GM18511 (cell line): ENCODE data around the gene ULK4.

Experiments
- ATAC-seq: cut with Tn5 transposase; IDR thresholded peaks from one replicate; pipeline ENCODE4 v1.9.1; 2021; ENCODE audit warnings: mild to moderate bottlenecking, moderate library complexity; ENCODE audit not compliant: unreplicated experiment

ULK4 gene

DNA sequence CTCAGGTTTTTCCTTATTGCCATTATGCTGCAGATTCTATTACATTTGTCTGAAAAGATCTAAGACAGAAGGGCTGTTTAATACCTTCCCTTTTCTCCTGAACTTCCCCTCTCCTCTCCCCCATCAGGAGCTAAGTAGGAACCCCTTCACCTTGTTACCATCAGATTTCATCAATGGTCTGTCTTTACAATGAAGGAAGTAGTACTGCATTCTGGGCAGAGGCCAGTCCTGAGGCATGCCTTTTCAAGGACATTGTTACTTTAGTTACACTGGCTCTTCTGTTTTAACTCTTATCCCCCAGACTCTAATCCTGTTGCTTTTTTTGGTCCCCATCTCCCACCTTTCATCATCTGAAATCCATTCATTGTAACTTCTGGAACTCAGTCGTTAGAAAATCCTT lies 754.5 kb downstream of the ULK4 start:
- no peak for ATAC-seq

DNA sequence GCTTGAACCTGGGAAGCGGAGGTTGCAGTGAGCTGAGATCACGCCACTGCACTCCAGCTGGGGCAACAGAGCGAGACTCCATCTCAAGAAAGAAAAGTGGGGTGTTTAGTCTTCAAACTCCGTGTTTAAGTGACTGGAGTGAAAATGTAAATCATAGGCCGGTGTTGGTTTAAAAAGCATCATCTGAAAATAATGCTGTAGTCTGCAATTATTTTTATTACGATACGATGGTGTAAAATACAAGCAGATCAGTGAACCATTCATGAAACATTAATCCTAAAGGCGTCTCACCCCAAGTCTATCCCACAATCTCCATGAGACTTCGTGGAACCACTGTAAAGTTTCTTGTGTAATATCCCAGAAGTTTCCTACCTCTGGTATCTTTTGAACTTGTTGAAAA lies 756.3 kb downstream of the ULK4 start:
- ATAC-seq, result no peak

GRCh38 chr3:41204369-41204768 lies 757.5 kb downstream of the ULK4 start:
- ATAC-seq, result no peak

DNA sequence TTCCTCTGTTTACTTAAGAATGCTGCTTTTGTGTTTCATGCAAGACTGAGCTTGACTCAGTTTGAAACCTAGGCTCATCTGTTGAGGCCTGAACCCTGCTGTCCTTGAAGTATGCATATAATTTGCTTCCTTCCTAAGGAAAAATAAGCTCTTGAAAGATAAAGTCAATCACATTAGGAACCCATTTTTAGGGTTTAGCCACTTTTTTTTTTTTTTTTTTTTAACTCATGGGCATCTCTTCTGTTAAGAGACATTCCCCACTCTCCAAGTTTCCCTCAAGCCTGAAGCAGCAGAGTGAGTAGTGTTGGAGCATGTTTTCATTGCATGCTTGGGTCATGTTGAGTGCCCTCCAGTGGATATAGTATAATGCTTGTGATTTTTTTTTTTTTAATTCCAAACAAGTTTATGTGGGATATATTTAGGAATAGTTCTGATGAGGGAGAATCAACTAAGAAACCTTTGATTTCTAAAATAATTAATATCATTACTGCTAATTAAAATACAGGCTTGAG lies 759.0 kb downstream of the ULK4 start:
- ATAC-seq, result no peak

DNA sequence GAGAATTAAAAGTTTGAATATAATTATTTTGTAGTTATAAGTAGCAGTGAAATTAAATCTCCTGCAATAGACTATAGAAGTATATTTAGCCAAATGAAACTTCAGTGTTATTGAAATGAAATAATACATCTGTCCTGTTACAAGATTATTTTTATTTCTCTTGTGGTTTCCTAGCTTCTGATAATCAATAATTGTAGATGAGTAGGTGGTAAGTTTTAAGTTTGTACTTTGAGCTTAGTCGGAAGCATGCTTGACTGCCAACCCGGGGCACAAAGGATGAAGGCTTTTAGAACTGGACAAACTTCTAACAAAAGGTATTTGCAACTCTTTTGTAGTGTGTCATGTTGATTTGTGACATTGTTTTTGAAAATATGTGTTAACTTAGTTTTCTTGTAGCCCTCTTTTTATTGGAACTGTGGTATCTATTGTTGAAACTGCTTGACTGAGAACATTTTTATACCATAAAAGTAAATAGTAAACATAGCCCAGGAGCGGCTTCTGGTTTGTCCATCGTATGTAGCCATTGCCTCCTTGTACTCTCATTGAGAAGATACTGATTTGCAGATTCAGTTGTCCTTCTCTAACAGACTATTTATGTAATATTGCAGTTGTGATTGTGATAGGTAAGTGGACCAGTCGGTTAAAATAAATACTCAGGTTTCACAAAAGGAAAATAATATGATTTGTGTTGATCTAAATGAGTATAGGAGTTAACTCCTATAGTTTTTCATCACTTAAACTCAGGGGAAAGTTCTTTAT lies 759.6 kb downstream of the ULK4 start:
- ATAC-seq, result no peak

DNA sequence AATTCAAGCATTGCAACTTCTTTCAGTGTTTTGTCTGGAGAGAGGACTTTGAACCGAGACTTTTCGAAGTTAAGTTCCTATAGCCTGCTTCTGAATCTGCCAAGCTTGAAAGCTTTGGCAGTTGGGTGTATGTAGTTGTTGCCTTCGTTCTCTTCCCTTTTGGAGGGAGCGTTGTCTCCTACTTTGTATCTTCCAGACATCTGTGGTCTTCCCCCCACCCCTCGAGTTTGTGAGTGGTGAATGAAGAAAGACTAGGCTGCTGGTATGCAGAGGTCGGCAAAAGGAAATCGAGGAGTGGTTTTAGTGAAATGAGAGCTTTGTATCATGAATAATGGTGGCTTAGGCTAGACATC lies 761.3 kb downstream of the ULK4 start:
- no peak for ATAC-seq

DNA sequence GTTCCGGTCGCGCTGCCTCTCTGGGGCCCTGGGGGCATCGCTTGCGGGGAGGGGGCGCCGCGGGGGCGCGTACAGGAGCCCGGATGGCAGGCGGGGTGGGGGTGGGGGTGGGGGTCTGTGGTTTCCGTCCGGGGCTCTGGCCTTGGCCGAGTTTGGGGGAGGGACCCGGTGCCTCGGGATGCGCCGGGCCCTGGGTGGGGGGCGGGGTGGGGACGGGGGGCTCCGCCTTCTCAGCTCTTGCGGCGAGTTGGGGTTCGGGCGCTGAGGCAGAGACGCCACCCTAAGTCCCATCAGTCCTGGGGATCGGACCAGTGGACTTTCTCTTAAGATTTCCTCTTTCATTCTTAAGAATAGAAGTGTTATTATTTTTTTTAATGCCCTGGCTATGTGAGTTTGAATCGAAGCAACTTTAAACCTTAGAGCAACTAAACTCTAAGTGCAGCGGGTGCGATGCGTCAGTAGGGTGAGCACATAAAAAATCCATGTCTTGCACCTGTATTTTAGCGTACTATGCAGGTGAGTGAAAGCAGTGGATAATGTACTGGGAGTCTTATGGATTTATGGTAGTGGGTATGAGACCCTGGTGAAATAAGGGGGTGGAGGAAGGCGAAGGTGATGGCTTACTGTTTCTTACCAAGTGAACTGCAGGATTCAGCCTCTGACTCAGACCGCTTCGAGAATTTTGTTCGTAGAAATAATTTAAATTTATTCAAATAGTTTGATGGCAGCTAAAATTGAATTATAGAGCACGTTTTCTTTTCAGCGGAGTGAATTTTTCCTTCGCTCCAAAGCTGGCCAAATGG lies 761.8 kb downstream of the ULK4 start:
- ATAC-seq, result peak; percentile 29

DNA sequence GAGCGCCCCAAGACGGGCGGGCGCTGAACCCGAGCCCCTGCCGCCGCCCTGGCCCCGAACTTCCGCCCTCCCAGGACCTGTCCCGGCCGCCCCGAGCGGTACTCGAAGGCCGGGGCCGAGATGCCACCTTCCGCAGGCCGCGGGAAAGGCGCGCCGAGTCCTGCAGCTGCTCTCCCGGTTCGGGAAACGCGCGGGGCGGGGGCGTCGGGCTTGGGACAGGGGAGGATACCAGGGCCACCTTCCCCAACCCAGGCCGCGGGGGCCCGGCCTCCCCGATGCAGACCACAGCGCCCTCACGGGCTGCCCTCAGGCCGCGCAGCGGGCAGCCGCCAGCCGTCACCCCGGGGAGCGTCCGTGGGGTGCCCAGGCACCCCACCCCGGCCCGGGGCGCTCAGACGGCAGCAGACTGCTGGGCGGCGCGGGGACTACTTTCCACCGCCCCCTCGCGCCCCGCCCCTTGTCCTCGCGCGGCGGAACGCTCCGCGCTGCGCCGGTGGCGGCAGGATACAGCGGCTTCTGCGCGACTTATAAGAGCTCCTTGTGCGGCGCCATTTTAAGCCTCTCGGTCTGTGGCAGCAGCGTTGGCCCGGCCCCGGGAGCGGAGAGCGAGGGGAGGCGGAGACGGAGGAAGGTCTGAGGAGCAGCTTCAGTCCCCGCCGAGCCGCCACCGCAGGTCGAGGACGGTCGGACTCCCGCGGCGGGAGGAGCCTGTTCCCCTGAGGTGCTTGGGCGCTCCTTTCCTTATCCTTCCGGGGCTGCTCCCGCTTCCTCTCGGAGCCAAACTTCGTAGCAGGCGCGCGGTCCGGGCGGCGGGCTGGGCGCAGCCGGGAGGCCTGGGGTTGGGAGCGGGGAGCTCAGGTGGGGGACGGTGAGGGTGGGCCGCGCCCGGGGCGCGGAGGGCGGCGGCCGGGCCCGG lies 762.7 kb downstream of the ULK4 start, which contains the start of gene CTNNB1:
Gene CTNNB1, plus strand, starts transcription at position 556 of the 916 bp plus-strand sequence. CDS start 24,564 bp downstream, outside the sequence.
- peak; percentile 72 for ATAC-seq

DNA sequence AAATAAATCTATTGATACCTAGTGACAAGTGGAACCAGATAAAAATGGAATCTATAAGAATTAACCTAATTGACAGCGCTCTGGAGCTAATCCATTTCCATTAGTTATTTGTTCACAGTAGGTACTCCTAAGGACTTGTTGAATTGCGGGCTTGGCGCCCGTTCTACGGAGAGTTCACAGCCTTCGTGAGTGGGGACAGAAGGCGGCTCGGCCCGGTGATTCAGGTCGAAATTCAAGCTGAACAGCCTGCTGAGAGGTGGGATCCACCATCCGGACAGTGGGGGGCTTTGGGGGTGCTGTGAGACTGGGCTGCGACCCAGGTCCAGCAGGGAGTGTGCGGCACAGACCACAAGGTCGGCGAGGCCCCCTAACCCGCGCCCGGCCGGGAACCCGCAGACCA lies 763.4 kb downstream of the ULK4 start:
- ATAC-seq, result no peak

DNA sequence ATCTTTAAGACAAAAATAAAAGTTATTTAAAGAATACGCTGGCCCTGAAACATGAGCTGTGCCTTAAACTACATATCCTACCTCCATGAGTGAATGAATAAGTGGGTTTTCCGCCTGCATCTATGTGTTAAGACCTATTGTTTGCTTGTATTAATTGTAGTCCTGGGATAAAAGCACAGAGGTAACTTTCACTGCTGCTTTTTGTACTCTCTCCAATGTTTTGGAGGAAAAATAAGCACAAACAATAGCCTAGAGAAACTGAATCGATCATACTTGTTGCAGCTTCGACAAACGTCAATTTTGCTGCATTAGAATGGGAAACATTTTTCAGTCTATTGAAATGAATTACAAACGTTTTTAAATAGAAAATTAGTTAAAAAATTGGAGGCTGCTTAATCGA lies 763.9 kb downstream of the ULK4 start:
- no peak for ATAC-seq
